HepG2 (cell line): ENCODE results near the gene BABAM2. TPM values are rescaled to one million over a fixed set of nuclear protein-coding genes. Genes with fewer than 3 reads are reported as not detected.
A peak's percentile ranks its signal among the peaks of the same experiment; 100 is the strongest.

Experiments used
- ARHGAP35 ChIP-seq: sonication (generic); formaldehyde crosslinking; IDR thresholded peaks from 2 replicates; pipeline ENCODE4 v1.9.0; 2022; ENCODE audit warnings: mild to moderate bottlenecking, inconsistent platforms, moderate library complexity, missing genetic modification reagents, borderline replicate concordance
- ATF7 ChIP-seq, 2 experiments: fragments of 450-650 bp in 1 of 2; sonication (generic) in 1 of 2; formaldehyde crosslinking in 1 of 2; IDR thresholded peaks; 2 replicates each; pipeline versions ENCODE4 v1.4.0 to v1.6.1; 2016 to 2020; ENCODE audit warnings: antibody characterized with exemption in 1 of 2, mild to moderate bottlenecking in 1 of 2, missing genetic modification reagents in 1 of 2
- BCL3 ChIP-seq: sonication (generic); formaldehyde crosslinking; IDR thresholded peaks from 2 replicates; pipeline ENCODE4 v1.5.1; 2020; ENCODE audit warnings: mild to moderate bottlenecking, missing genetic modification reagents, moderate library complexity
- FIP1L1 ChIP-seq: fragments of 200-400 bp; formaldehyde crosslinking; IDR thresholded peaks from 2 replicates; pipeline ENCODE4 v1.6.1; 2018; ENCODE audit warnings: low read depth, mild to moderate bottlenecking, low read length, moderate library complexity, borderline replicate concordance; ENCODE audit not compliant: insufficient read depth
- FOXM1 ChIP-seq: sonication (generic); formaldehyde crosslinking; IDR thresholded peaks from 2 replicates; pipeline ENCODE4 v1.5.0; 2020; ENCODE audit warnings: missing genetic modification reagents
- HNRNPUL1 ChIP-seq: fragments of 200-400 bp; formaldehyde crosslinking; IDR thresholded peaks from 2 replicates; pipeline ENCODE4 v1.6.1; 2017; ENCODE audit warnings: low read depth, mild to moderate bottlenecking, low read length, moderate library complexity
- HOXA7 ChIP-seq: sonication (generic); formaldehyde crosslinking; IDR thresholded peaks from 2 replicates; pipeline ENCODE4 v1.8.1; 2022; ENCODE audit warnings: mild to moderate bottlenecking, missing genetic modification reagents, moderate library complexity
- KAT8 ChIP-seq: IDR thresholded peaks from 2 replicates; pipeline ENCODE4 v1.6.1; 2016; ENCODE audit warnings: missing genetic modification reagents, missing compliant biosample characterization
- NCOR1 ChIP-seq: fragments of 200-600 bp; sonication (generic); IDR thresholded peaks from 2 replicates; pipeline ENCODE4 v1.7.0; 2017; ENCODE audit warnings: antibody characterized with exemption, low read length, borderline replicate concordance
- NFIC ChIP-seq: IDR thresholded peaks from 2 replicates; pipeline ENCODE4 v1.6.1; 2012; ENCODE audit warnings: mild to moderate bottlenecking, low read length, inconsistent platforms
- RNF219 ChIP-seq: sonication (generic); formaldehyde crosslinking; IDR thresholded peaks from 2 replicates; pipeline ENCODE4 v1.5.0; 2020; ENCODE audit warnings: mild to moderate bottlenecking, missing genetic modification reagents
- SAP130 ChIP-seq: IDR thresholded peaks from 2 replicates; pipeline ENCODE4 v1.6.1; 2016; ENCODE audit warnings: low read depth
- SMARCE1 ChIP-seq: fragments of 450-650 bp; IDR thresholded peaks from 2 replicates; pipeline ENCODE4 v1.6.1; 2017; ENCODE audit warnings: borderline replicate concordance
- SNRNP70 ChIP-seq: fragments of 200-400 bp; formaldehyde crosslinking; IDR thresholded peaks from 2 replicates; pipeline ENCODE4 v1.6.1; 2017; ENCODE audit warnings: mild to moderate bottlenecking, low read depth, low read length, moderate library complexity
- TFE3 ChIP-seq: IDR thresholded peaks from 2 replicates; pipeline ENCODE4 v1.6.1; 2016
- ZFP62 ChIP-seq: sonication (generic); formaldehyde crosslinking; IDR thresholded peaks from 2 replicates; pipeline ENCODE4 v1.4.0; 2020; ENCODE audit warnings: missing genetic modification reagents
- ZNF24 ChIP-seq: fragments of 450-650 bp; IDR thresholded peaks from 2 replicates; pipeline ENCODE4 v1.6.1; 2017; ENCODE audit warnings: antibody characterized with exemption, mild to moderate bottlenecking
- ZNF253 ChIP-seq: sonication (generic); formaldehyde crosslinking; IDR thresholded peaks from 2 replicates; pipeline ENCODE4 v1.8.0; 2022; ENCODE audit warnings: mild to moderate bottlenecking, missing genetic modification reagents, borderline replicate concordance
- ZNF788 ChIP-seq: sonication (generic); formaldehyde crosslinking; IDR thresholded peaks from 2 replicates; pipeline ENCODE4 v1.5.0; 2020; ENCODE audit warnings: mild to moderate bottlenecking, missing genetic modification reagents, borderline replicate concordance
- polyA plus RNA-seq, 8 experiments: library from polyadenylated mRNA; depleted of rRNA in 3 of 8; stranded (reverse) in 7 of 8; unstranded in 1 of 8; fragments of >200 nt; fragmentation: Illumina TruSeq in 4 of 8; extraction: Trizol in 4 of 8; gene quantifications; 2 replicates each; pipeline versions ENCODE4 v1.2.1 to v1.2.3, GENCODE V29; 2011 to 2016; ENCODE audit warnings: low read depth in 4 of 8, missing spikeins in 1 of 8, mixed read lengths in 1 of 8; ENCODE audit not compliant: insufficient read depth in 1 of 8
- total RNA-seq, 5 experiments: library from RNA; depleted of rRNA; stranded (reverse); fragments of >200 nt; fragmentation: Illumina TruSeq; extraction: Trizol; gene quantifications; 2 replicates each; pipeline ENCODE4 v1.2.3, GENCODE V29; 2016; ENCODE audit warnings: low read depth in 1 of 5
- TF ChIP-seq, protein P1 (sequence below): sonication (generic); formaldehyde crosslinking; IDR thresholded peaks from 2 replicates; pipeline ENCODE4 v1.5.0; 2020; ENCODE audit warnings: mild to moderate bottlenecking, missing genetic modification reagents
- TF ChIP-seq, protein P2 (sequence below): sonication (generic); formaldehyde crosslinking; IDR thresholded peaks from 2 replicates; pipeline ENCODE4 v1.4.0; 2020; ENCODE audit warnings: missing genetic modification reagents

BABAM2 gene
- total and polyA plus RNA-seq, 2 of the 13 experiments (the other 11 are each of a cell fraction or from before 2014, with no cell fraction given), result 24.9 to 28.0 TPM

- TF ChIP-seq ATF7 (IDR thresholded peaks at IDR 0.05) (0 out of 2 replicates have a peak, but pooled peaks have one; percentile 1), ATF7 (CRISPR knock-in tag; IDR thresholded peaks at IDR 0.05) (no peak), ARHGAP35 (CRISPR knock-in tag) (no peak), NFIC (peak; percentile 91; the same call in 1 of the 2 replicates), RNF219 (no peak), TFE3 (CRISPR knock-in tag) (peak; percentile 32; the same call in 1 of the 2 replicates), FIP1L1 (no peak), ZNF24 (no peak), HNRNPUL1 (no peak), BCL3 (no peak), HOXA7 (CRISPR knock-in tag) (no peak), ZNF788 (peak; percentile 43; the same call in 1 of the 2 replicates), FOXM1 (CRISPR knock-in tag) (no peak), ZNF253 (no peak), SMARCE1 (no peak), SNRNP70 (no peak), NCOR1 (peak; percentile 93; the same call in 1 of the 2 replicates), ZFP62 (CRISPR knock-in tag) (no peak), SAP130 (CRISPR knock-in tag) (peak; percentile 66), KAT8 (CRISPR knock-in tag) (peak; percentile 49)
- TF ChIP-seq, protein P1, sequence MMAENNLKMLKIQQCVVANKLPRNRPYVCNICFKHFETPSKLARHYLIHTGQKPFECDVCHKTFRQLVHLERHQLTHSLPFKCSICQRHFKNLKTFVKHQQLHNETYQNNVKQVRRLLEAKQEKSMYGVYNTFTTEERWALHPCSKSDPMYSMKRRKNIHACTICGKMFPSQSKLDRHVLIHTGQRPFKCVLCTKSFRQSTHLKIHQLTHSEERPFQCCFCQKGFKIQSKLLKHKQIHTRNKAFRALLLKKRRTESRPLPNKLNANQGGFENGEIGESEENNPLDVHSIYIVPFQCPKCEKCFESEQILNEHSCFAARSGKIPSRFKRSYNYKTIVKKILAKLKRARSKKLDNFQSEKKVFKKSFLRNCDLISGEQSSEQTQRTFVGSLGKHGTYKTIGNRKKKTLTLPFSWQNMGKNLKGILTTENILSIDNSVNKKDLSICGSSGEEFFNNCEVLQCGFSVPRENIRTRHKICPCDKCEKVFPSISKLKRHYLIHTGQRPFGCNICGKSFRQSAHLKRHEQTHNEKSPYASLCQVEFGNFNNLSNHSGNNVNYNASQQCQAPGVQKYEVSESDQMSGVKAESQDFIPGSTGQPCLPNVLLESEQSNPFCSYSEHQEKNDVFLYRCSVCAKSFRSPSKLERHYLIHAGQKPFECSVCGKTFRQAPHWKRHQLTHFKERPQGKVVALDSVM (CRISPR knock-in tag), result no peak
- TF ChIP-seq, protein P2, sequence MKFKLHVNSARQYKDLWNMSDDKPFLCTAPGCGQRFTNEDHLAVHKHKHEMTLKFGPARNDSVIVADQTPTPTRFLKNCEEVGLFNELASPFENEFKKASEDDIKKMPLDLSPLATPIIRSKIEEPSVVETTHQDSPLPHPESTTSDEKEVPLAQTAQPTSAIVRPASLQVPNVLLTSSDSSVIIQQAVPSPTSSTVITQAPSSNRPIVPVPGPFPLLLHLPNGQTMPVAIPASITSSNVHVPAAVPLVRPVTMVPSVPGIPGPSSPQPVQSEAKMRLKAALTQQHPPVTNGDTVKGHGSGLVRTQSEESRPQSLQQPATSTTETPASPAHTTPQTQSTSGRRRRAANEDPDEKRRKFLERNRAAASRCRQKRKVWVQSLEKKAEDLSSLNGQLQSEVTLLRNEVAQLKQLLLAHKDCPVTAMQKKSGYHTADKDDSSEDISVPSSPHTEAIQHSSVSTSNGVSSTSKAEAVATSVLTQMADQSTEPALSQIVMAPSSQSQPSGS (CRISPR knock-in tag), result peak; percentile 80
These were observed 15.2 kb upstream of the BABAM2 start (continued) for GRCh38 chr2:27875089-27875881.
